ENCODE results near the gene COL6A2.
A peak's percentile ranks its signal among the peaks of the same experiment; 100 is the strongest.
"Not testable (repeated sequence)": the region's sequence is repeated elsewhere in the genome, so short reads cannot be mapped to it uniquely, and the experiment has no call there.

COL6A2 gene

GRCh38 chr21:46138383-46138970 is 40.6 kb downstream of the COL6A2 start:
- no peaks in the 10 kb centered on the region for H3K79me1 ChIP-seq (ENCODE audit: low read length)
- no peak for DNase-seq

GRCh38 chr21:46139686-46140085 is 41.8 kb downstream of the COL6A2 start:
- Histone ChIP-seq H2BK12ac (ENCODE audit: low read length) (no peak overlapping the region), H3K23ac (ENCODE audit: low read length) (no peak overlapping the region), H3K79me2 (ENCODE audit: control insufficient read depth, insufficient read depth, low read length, poor library complexity) (no peaks in the 10 kb centered on the region), H3K36me3 (ENCODE audit: control insufficient read depth in 1 of 2, insufficient read depth in 2 of 2, low read length in 2 of 2) (no peaks in the 10 kb centered on the region), H3K27me3 (ENCODE audit: insufficient read depth, low read length) (no peaks in the 10 kb centered on the region), H3K14ac (ENCODE audit: low read length) (no peak overlapping the region), H4K8ac (ENCODE audit: low read depth, low read length) (no peak overlapping the region), H3K9me3 (ENCODE audit: insufficient read depth, low read depth, low read length) (peaks cover 3% of the 10 kb centered on the region), H3K4ac (ENCODE audit: low read depth, low read length) (no peak overlapping the region), H2AK5ac (ENCODE audit: low read length) (no peak overlapping the region), H2BK120ac (ENCODE audit: insufficient read depth, low read length, poor library complexity) (no peak overlapping the region), H3K4me2 (ENCODE audit: low read length) (no peak overlapping the region), H3K4me1 (ENCODE audit: control insufficient read depth in 1 of 2, insufficient read depth in 2 of 2, low read length in 2 of 2) (no peaks in the 10 kb centered on the region), H2AFZ (ENCODE audit: insufficient read depth, low read length, poor library complexity) (no peak overlapping the region), H4K91ac (ENCODE audit: low read depth, low read length) (no peak overlapping the region), H3K18ac (ENCODE audit: low read length) (no peak overlapping the region), H3K27ac (ENCODE audit: low read depth, low read length) (no peak overlapping the region), H2BK5ac (ENCODE audit: low read depth, low read length, poor library complexity) (no peak overlapping the region), H3K79me1 (ENCODE audit: low read length) (no peaks in the 10 kb centered on the region), H3K9ac (ENCODE audit: low read length) (no peak overlapping the region), H3K4me3 (ENCODE audit: low read depth, low read length) (peak overlapping the region; percentile 26), H4K12ac (ENCODE audit: low read depth, low read length) (no peak overlapping the region)
- no CpG with 5 or more reads among the region's 15 CpGs for WGBS (ENCODE audit: extremely low coverage, insufficient coverage, insufficient read length)
- no peak for DNase-seq

More at GRCh38 chr21:46138383-46138970, 40.6 kb downstream of the COL6A2 start:
- Histone ChIP-seq H3K4me1 (ENCODE audit: control insufficient read depth in 1 of 2, insufficient read depth in 2 of 2, low read length in 2 of 2) (no peaks in the 10 kb centered on the region), H3K27ac (ENCODE audit: low read depth, low read length) (no peak overlapping the region), H4K12ac (ENCODE audit: low read depth, low read length) (no peak overlapping the region), H3K23ac (ENCODE audit: low read length) (no peak overlapping the region), H2AFZ (ENCODE audit: insufficient read depth, low read length, poor library complexity) (no peak overlapping the region), H2AK5ac (ENCODE audit: low read length) (no peak overlapping the region), H3K9ac (ENCODE audit: low read length) (no peak overlapping the region), H4K8ac (ENCODE audit: low read depth, low read length) (no peak overlapping the region), H2BK120ac (ENCODE audit: insufficient read depth, low read length, poor library complexity) (no peak overlapping the region), H3K79me2 (ENCODE audit: control insufficient read depth, insufficient read depth, low read length, poor library complexity) (no peaks in the 10 kb centered on the region), H2BK12ac (ENCODE audit: low read length) (no peak overlapping the region), H3K36me3 (ENCODE audit: control insufficient read depth in 1 of 2, insufficient read depth in 2 of 2, low read length in 2 of 2) (no peaks in the 10 kb centered on the region), H3K4me2 (ENCODE audit: low read length) (no peak overlapping the region), H3K9me3 (ENCODE audit: insufficient read depth, low read depth, low read length) (peaks cover 7% of the 10 kb centered on the region), H3K27me3 (ENCODE audit: insufficient read depth, low read length) (no peaks in the 10 kb centered on the region), H3K4ac (ENCODE audit: low read depth, low read length) (no peak overlapping the region), H2BK5ac (ENCODE audit: low read depth, low read length, poor library complexity) (no peak overlapping the region), H3K14ac (ENCODE audit: low read length) (no peak overlapping the region), H4K91ac (ENCODE audit: low read depth, low read length) (no peak overlapping the region), H3K18ac (ENCODE audit: low read length) (no peak overlapping the region), H3K4me3 (ENCODE audit: low read depth, low read length) (no peak overlapping the region)
- no CpG with 5 or more reads among the region's 28 CpGs for WGBS (ENCODE audit: extremely low coverage, insufficient coverage, insufficient read length)

- not testable (repeated sequence) for H3K9me3 ChIP-seq (ENCODE audit: insufficient read depth, low read depth, low read length); H2AK5ac ChIP-seq (ENCODE audit: low read length); H4K12ac ChIP-seq (ENCODE audit: low read depth, low read length); H3K9ac ChIP-seq (ENCODE audit: low read length); H2AFZ ChIP-seq (ENCODE audit: insufficient read depth, low read length, poor library complexity); H4K8ac ChIP-seq (ENCODE audit: low read depth, low read length); H3K18ac ChIP-seq (ENCODE audit: low read length); H3K36me3 ChIP-seq (ENCODE audit: control insufficient read depth in 1 of 2, insufficient read depth in 2 of 2, low read length in 2 of 2); H3K79me2 ChIP-seq (ENCODE audit: control insufficient read depth, insufficient read depth, low read length, poor library complexity); H3K27me3 ChIP-seq (ENCODE audit: insufficient read depth, low read length); H3K4ac ChIP-seq (ENCODE audit: low read depth, low read length); H2BK12ac ChIP-seq (ENCODE audit: low read length); H3K14ac ChIP-seq (ENCODE audit: low read length); H2BK5ac ChIP-seq (ENCODE audit: low read depth, low read length, poor library complexity); H2BK120ac ChIP-seq (ENCODE audit: insufficient read depth, low read length, poor library complexity); DNase-seq; H3K27ac ChIP-seq (ENCODE audit: low read depth, low read length); H3K79me1 ChIP-seq (ENCODE audit: low read length); H3K23ac ChIP-seq (ENCODE audit: low read length); H4K91ac ChIP-seq (ENCODE audit: low read depth, low read length); H3K4me1 ChIP-seq (ENCODE audit: control insufficient read depth in 1 of 2, insufficient read depth in 2 of 2, low read length in 2 of 2); H3K4me2 ChIP-seq (ENCODE audit: low read length)
- peak overlapping the region; percentile 35 for H3K4me3 ChIP-seq (ENCODE audit: low read depth, low read length)
- WGBS (ENCODE audit: extremely low coverage, insufficient coverage, insufficient read length), result no CpG with 5 or more reads among the region's 29 CpGs
Observed at GRCh38 chr21:46140352-46141003, 42.6 kb downstream of the COL6A2 start.

- DNase-seq, result no peak
- no peak overlapping the region for H2AK5ac ChIP-seq (ENCODE audit: low read length)
- no peak overlapping the region for H3K27ac ChIP-seq (ENCODE audit: low read depth, low read length)
- no peak overlapping the region for H2BK120ac ChIP-seq (ENCODE audit: insufficient read depth, low read length, poor library complexity)
- H4K12ac ChIP-seq (ENCODE audit: low read depth, low read length), result no peak overlapping the region
- no peaks in the 10 kb centered on the region for H3K79me2 ChIP-seq (ENCODE audit: control insufficient read depth, insufficient read depth, low read length, poor library complexity)
- no peaks in the 10 kb centered on the region for H3K9me3 ChIP-seq (ENCODE audit: insufficient read depth, low read depth, low read length)
- no peak overlapping the region for H3K14ac ChIP-seq (ENCODE audit: low read length)
- no peak overlapping the region for H2AFZ ChIP-seq (ENCODE audit: insufficient read depth, low read length, poor library complexity)
- WGBS (ENCODE audit: extremely low coverage, insufficient coverage, insufficient read length), result no CpG with 5 or more reads among the region's 45 CpGs
- H3K4me3 ChIP-seq (ENCODE audit: low read depth, low read length), result no peak overlapping the region
- H3K27me3 ChIP-seq (ENCODE audit: insufficient read depth, low read length), result no peaks in the 10 kb centered on the region
- no peak overlapping the region for H3K9ac ChIP-seq (ENCODE audit: low read length)
- H3K4me1 ChIP-seq (ENCODE audit: control insufficient read depth in 1 of 2, insufficient read depth in 2 of 2, low read length in 2 of 2), result peaks cover 4 to 7% of the 10 kb centered on the region in 2 experiments
- H3K23ac ChIP-seq (ENCODE audit: low read length), result no peak overlapping the region
- no peaks in the 10 kb centered on the region for H3K36me3 ChIP-seq (ENCODE audit: control insufficient read depth in 1 of 2, insufficient read depth in 2 of 2, low read length in 2 of 2)
- no peak overlapping the region for H3K4me2 ChIP-seq (ENCODE audit: low read length)
- H4K91ac ChIP-seq (ENCODE audit: low read depth, low read length), result no peak overlapping the region
- no peak overlapping the region for H4K8ac ChIP-seq (ENCODE audit: low read depth, low read length)
- no peak overlapping the region for H3K4ac ChIP-seq (ENCODE audit: low read depth, low read length)
- no peak overlapping the region for H2BK12ac ChIP-seq (ENCODE audit: low read length)
- H3K18ac ChIP-seq (ENCODE audit: low read length), result no peak overlapping the region
- peaks cover 7% of the 10 kb centered on the region for H3K79me1 ChIP-seq (ENCODE audit: low read length)
- no peak overlapping the region for H2BK5ac ChIP-seq (ENCODE audit: low read depth, low read length, poor library complexity)
Observed at GRCh38 chr21:46141767-46142581, 44.1 kb downstream of the COL6A2 start.
